IMR-90 (cell line): Measurements from ENCODE around the gene SNRPA1. TPM values are rescaled to one million over a fixed set of nuclear protein-coding genes. Genes with fewer than 3 reads are reported as not detected.

ENCODE experiments used
- ATAC-seq: fragments of 200-7000 bp; cut with Tn5 transposase; 2 replicates; pipeline ENCODE4 v1.9.1; 2020; ENCODE audit warnings: low read depth, mild to moderate bottlenecking, moderate library complexity
- BruUV-seq: library from RNA; stranded (reverse); fragments of 400-500 nt; replicated peaks from 2 replicates; lab custom pipeline; 2021; lab: Mats Ljungman, UMichigan
- CTCF ChIA-PET: fragments of 300-600 bp; formaldehyde crosslinking; extraction: SDS; loops from one replicate; lab custom pipeline; 2021; ENCODE audit warnings: antibody characterized with exemption; lab: Yijun Ruan, JAX
- POLR2A ChIA-PET: fragments of 300-600 bp; sonication (Branson Sonifier 250); formaldehyde crosslinking; loops from one replicate; lab custom pipeline; 2022; ENCODE audit warnings: antibody characterized with exemption; ENCODE audit not compliant: unreplicated experiment; lab: Charles Lee
- DNase-seq: peaks from one replicate; pipeline ENCODE4 v3.0.0; 2013
- H2AFZ ChIP-seq: replicated peaks from 2 replicates; pipeline ENCODE3; 2013; ENCODE audit warnings: low read length, mild to moderate bottlenecking; ENCODE audit not compliant: poor library complexity
- H2AK5ac ChIP-seq: 2 replicates; pipeline ENCODE4 v1.6.1; 2013; ENCODE audit warnings: low read depth, low read length, inconsistent platforms
- H2AK9ac ChIP-seq: replicated peaks from 2 replicates; pipeline ENCODE3; 2013; ENCODE audit warnings: mild to moderate bottlenecking, low read depth, low read length, moderate library complexity; ENCODE audit not compliant: poor library complexity
- H2BK120ac ChIP-seq: 2 replicates; pipeline ENCODE4 v1.6.1; 2013; ENCODE audit warnings: low read depth, low read length, inconsistent platforms
- H2BK15ac ChIP-seq: 3 replicates; pipeline ENCODE4 v1.6.1; 2013; ENCODE audit warnings: low read depth, low read length, inconsistent platforms
- H2BK20ac ChIP-seq: 2 replicates; pipeline ENCODE4 v1.6.1; 2013; ENCODE audit warnings: low read depth, mild to moderate bottlenecking, inconsistent platforms, low read length, moderate library complexity
- H2BK5ac ChIP-seq: 2 replicates; pipeline ENCODE4 v1.6.1; 2013; ENCODE audit warnings: mild to moderate bottlenecking, low read depth, low read length, inconsistent platforms; ENCODE audit not compliant: poor library complexity, severe bottlenecking
- H3K14ac ChIP-seq: replicated peaks from 2 replicates; pipeline ENCODE4 v1.6.1; 2013; ENCODE audit warnings: low read depth, low read length, inconsistent platforms
- H3K18ac ChIP-seq: 2 replicates; pipeline ENCODE4 v1.6.1; 2013; ENCODE audit warnings: low read depth, low read length, control low read depth
- H3K23ac ChIP-seq: 2 replicates; pipeline ENCODE4 v1.6.1; 2013; ENCODE audit warnings: low read depth, low read length, inconsistent platforms
- H3K27ac ChIP-seq: 2 replicates; pipeline ENCODE4 v1.5.1; 2013; ENCODE audit warnings: mild to moderate bottlenecking, control low read depth, low read length; ENCODE audit not compliant: insufficient read depth
- H3K27me3 ChIP-seq: 2 replicates; pipeline ENCODE4 v1.6.1; 2013; ENCODE audit warnings: low read length; ENCODE audit not compliant: control insufficient read depth, insufficient read depth
- H3K36me3 ChIP-seq: 2 replicates; pipeline ENCODE4 v1.6.1; 2013; ENCODE audit warnings: low read length, mixed read lengths; ENCODE audit not compliant: control insufficient read depth, insufficient read depth
- H3K4ac ChIP-seq: 2 replicates; pipeline ENCODE4 v1.6.1; 2013; ENCODE audit warnings: low read depth, low read length, inconsistent platforms
- H3K4me1 ChIP-seq: 2 replicates; pipeline ENCODE4 v1.6.1; 2013; ENCODE audit warnings: low read length, mixed read lengths; ENCODE audit not compliant: control insufficient read depth, insufficient read depth
- H3K4me2 ChIP-seq: 2 replicates; pipeline ENCODE4 v1.6.1; 2013; ENCODE audit warnings: low read depth, mild to moderate bottlenecking, control low read depth, low read length, moderate library complexity
- H3K4me3 ChIP-seq: 2 replicates; pipeline ENCODE4 v1.5.1; 2013; ENCODE audit warnings: low read depth, mild to moderate bottlenecking, control low read depth, low read length, moderate library complexity; ENCODE audit not compliant: insufficient read depth
- H3K56ac ChIP-seq: 2 replicates; pipeline ENCODE4 v1.6.1; 2013; ENCODE audit warnings: low read length, inconsistent platforms; ENCODE audit not compliant: insufficient read depth; ENCODE audit errors: extremely low read depth
- H3K79me1 ChIP-seq, 2 experiments: 2 replicates each; pipeline ENCODE4 v1.6.1; 2013; ENCODE audit warnings: low read length in 2 of 2, inconsistent platforms in 1 of 2, low read depth in 1 of 2
- H3K9ac ChIP-seq: 2 replicates; pipeline ENCODE4 v1.6.1; 2013; ENCODE audit warnings: low read depth, low read length, control low read depth
- H3K9me1 ChIP-seq: 2 replicates; pipeline ENCODE4 v1.6.1; 2013; ENCODE audit warnings: low read length, inconsistent platforms; ENCODE audit not compliant: insufficient read depth
- H3K9me3 ChIP-seq: 2 replicates; pipeline ENCODE4 v1.6.1; 2013; ENCODE audit warnings: low read length; ENCODE audit not compliant: control insufficient read depth, insufficient read depth
- H4K20me1 ChIP-seq: 2 replicates; pipeline ENCODE4 v1.6.1; 2013; ENCODE audit warnings: low read length, inconsistent platforms; ENCODE audit not compliant: insufficient read depth
- H4K5ac ChIP-seq: 2 replicates; pipeline ENCODE4 v1.6.1; 2013; ENCODE audit warnings: mild to moderate bottlenecking, low read depth, low read length, control low read depth
- H4K8ac ChIP-seq, 2 experiments: 2 replicates each; pipeline ENCODE4 v1.6.1; 2013; ENCODE audit warnings: low read depth in 2 of 2, low read length in 2 of 2, control low read depth in 1 of 2, inconsistent platforms in 1 of 2
- H4K91ac ChIP-seq: 2 replicates; pipeline ENCODE4 v1.6.1; 2013; ENCODE audit warnings: low read depth, low read length, inconsistent platforms; ENCODE audit not compliant: insufficient read depth
- CHD1 ChIP-seq: IDR thresholded peaks from 2 replicates; pipeline ENCODE4 v1.6.1; 2012; ENCODE audit warnings: low read depth, low read length, improper control_type of control experiment
- MAFK ChIP-seq: IDR thresholded peaks from 2 replicates; pipeline ENCODE4 v1.6.1; 2012; ENCODE audit warnings: low read depth, low read length, improper control_type of control experiment
- RFX5 ChIP-seq: IDR thresholded peaks from 2 replicates; pipeline ENCODE4 v1.8.0; 2012; ENCODE audit warnings: low read depth, mild to moderate bottlenecking, low read length, moderate library complexity
- WGBS, 2 experiments: methylation state at CpG; one replicate each; pipeline versions ENCODE4 v1.1.5 to v1.1.7; 2013; ENCODE audit warnings: missing lambda C conversion rate in 2 of 2; ENCODE audit not compliant: insufficient read length in 1 of 2; ENCODE audit errors: extremely low coverage in 2 of 2; 5-methylcytosine and 5-hydroxymethylcytosine counted together
- dilution Hi-C: fragments of 300-500 bp; cut with HindIII; formaldehyde crosslinking; loops from one replicate; pipeline ENCODE4 v1.14.3; 2018; ENCODE audit warnings: low sequenced_read_pairs; ENCODE audit not compliant: unreplicated experiment
- in situ Hi-C: fragments of 300-500 bp; cut with MboI; formaldehyde crosslinking; loops from 3 replicates; pipeline ENCODE4 v1.14.3; 2019; ENCODE audit warnings: low sequenced_read_pairs, inconsistent platforms, mixed read lengths
- intact Hi-C: fragments of 100-400 bp; cut with micrococcal nuclease; formaldehyde crosslinking; loops from 2 replicates; pipeline ENCODE4 v1.10.0; 2022
- polyA plus RNA-seq, 3 experiments: library from polyadenylated mRNA; depleted of rRNA; stranded (reverse); fragments of >200 nt; gene quantifications; 2 replicates each; pipeline ENCODE4 v1.2.3, GENCODE V29; 2012; ENCODE audit warnings: low replicate concordance in 1 of 3
- total RNA-seq: library from RNA; depleted of rRNA; stranded (reverse); fragments of >200 nt; gene quantifications from 2 replicates; pipeline ENCODE4 v1.2.3, GENCODE V29; 2012
- TF ChIP-seq, protein P1 (sequence below): fragments of 150-350 bp; IDR thresholded peaks from 2 replicates; pipeline ENCODE4 v1.6.1; 2017; ENCODE audit warnings: mild to moderate bottlenecking, antibody characterized with exemption, low read length, low read depth
- TF ChIP-seq, protein P2 (sequence below): fragments of 150-350 bp; IDR thresholded peaks from 2 replicates; pipeline ENCODE4 v1.6.1; 2016; ENCODE audit warnings: low read depth, mild to moderate bottlenecking, low read length, moderate library complexity, borderline replicate concordance
- TF ChIP-seq, protein P3 (sequence below): conservative IDR thresholded peaks from 2 replicates; pipeline ENCODE4 v1.5.1; 2012; ENCODE audit warnings: mild to moderate bottlenecking, low read depth, low read length, improper control_type of control experiment

Gene SNRPA1
- total and polyA plus RNA-seq, 2 of the 4 experiments (the other 2 are of a cell fraction): 37.1 to 79.9 TPM

DNA sequence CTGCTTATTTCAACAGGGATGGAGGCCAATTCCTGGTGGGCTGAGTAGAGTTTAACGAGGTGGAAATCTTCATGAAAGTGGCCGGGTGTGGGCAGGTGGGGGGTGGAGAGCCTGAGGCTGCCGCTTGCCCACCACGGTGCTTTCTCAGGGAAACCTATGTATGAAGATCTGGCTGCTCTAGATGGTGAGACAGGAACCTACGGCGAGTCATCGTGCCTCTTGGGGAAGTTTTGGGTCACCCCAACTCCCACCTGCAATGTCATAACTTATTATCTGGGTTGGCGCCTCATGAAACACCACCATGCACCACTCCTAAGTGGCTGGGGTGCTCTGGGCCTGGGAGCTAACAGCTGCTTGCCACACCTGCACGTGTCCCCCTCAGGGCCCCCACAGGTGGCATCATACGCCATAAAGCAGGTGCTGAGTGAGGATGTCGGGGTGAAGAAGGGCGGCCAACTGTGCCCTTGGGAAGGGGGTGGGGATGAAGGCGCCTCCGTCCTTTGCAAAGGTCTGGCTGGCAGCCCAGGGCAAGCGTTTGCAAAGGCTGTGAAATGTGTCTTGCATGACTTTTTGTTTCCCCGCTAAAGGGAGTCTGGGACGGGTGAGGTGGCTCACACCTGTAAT lies 27.9 kb upstream of the SNRPA1 start:
- H3K9me1 ChIP-seq: no peaks in the 10 kb centered on the region
- H3K4me3 ChIP-seq: no peak overlapping the region
- no peak overlapping the region for H4K5ac ChIP-seq
- no TSS peak for BruUV-seq
- no peaks in the 10 kb centered on the region for H3K4me1 ChIP-seq
- H3K36me3 ChIP-seq: no peaks in the 10 kb centered on the region
- H2AFZ ChIP-seq: no peak overlapping the region
- H3K9me3 ChIP-seq: no peaks in the 10 kb centered on the region
- H3K23ac ChIP-seq: no peak overlapping the region
- H3K9ac ChIP-seq: no peak overlapping the region
- no peak overlapping the region for H2BK15ac ChIP-seq
- H4K8ac ChIP-seq: no peak overlapping the region
- no peak overlapping the region for H4K91ac ChIP-seq
- no peak overlapping the region for H2BK120ac ChIP-seq
- H3K4ac ChIP-seq: no peak overlapping the region
- H3K56ac ChIP-seq: no peak overlapping the region
- no peaks in the 10 kb centered on the region for H3K79me1 ChIP-seq
- H2BK5ac ChIP-seq: no peak overlapping the region
- H2AK5ac ChIP-seq: no peak overlapping the region
- no peak overlapping the region for H3K27ac ChIP-seq
- dilution Hi-C loops: no loop called here
- no peak overlapping the region for H2AK9ac ChIP-seq
- no peak overlapping the region for H3K4me2 ChIP-seq
- H2BK20ac ChIP-seq: no peak overlapping the region
- ChIA-PET POLR2A (no interaction called here), CTCF (no interaction called here)
- ATAC-seq: no peak
- intact Hi-C loops: no loop called here
- WGBS, 2 experiments: 20% methylated on average over 1 of the region's 17 CpGs; no CpG with 5 or more reads in 1 of the 2 experiments
- in situ Hi-C loops: no loop called here
- DNase-seq: no peak
- H3K14ac ChIP-seq: no peak overlapping the region
- no peak overlapping the region for H3K18ac ChIP-seq
- H4K20me1 ChIP-seq: no peaks in the 10 kb centered on the region
- peaks cover 44% of the 10 kb centered on the region for H3K27me3 ChIP-seq
- TF ChIP-seq RFX5 (no peak), CHD1 (no peak), MAFK (no peak)
- TF ChIP-seq, protein P1, sequence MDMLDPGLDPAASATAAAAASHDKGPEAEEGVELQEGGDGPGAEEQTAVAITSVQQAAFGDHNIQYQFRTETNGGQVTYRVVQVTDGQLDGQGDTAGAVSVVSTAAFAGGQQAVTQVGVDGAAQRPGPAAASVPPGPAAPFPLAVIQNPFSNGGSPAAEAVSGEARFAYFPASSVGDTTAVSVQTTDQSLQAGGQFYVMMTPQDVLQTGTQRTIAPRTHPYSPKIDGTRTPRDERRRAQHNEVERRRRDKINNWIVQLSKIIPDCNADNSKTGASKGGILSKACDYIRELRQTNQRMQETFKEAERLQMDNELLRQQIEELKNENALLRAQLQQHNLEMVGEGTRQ: no peak
- TF ChIP-seq, protein P2, sequence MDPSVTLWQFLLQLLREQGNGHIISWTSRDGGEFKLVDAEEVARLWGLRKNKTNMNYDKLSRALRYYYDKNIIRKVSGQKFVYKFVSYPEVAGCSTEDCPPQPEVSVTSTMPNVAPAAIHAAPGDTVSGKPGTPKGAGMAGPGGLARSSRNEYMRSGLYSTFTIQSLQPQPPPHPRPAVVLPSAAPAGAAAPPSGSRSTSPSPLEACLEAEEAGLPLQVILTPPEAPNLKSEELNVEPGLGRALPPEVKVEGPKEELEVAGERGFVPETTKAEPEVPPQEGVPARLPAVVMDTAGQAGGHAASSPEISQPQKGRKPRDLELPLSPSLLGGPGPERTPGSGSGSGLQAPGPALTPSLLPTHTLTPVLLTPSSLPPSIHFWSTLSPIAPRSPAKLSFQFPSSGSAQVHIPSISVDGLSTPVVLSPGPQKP: no peak
- TF ChIP-seq, protein P3, sequence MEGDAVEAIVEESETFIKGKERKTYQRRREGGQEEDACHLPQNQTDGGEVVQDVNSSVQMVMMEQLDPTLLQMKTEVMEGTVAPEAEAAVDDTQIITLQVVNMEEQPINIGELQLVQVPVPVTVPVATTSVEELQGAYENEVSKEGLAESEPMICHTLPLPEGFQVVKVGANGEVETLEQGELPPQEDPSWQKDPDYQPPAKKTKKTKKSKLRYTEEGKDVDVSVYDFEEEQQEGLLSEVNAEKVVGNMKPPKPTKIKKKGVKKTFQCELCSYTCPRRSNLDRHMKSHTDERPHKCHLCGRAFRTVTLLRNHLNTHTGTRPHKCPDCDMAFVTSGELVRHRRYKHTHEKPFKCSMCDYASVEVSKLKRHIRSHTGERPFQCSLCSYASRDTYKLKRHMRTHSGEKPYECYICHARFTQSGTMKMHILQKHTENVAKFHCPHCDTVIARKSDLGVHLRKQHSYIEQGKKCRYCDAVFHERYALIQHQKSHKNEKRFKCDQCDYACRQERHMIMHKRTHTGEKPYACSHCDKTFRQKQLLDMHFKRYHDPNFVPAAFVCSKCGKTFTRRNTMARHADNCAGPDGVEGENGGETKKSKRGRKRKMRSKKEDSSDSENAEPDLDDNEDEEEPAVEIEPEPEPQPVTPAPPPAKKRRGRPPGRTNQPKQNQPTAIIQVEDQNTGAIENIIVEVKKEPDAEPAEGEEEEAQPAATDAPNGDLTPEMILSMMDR: no peak
